Suprapubic skin (tissue), 4 donors: ENCODE measurements around the gene METTL15. TPM values are rescaled to one million over a fixed set of nuclear protein-coding genes. Genes with fewer than 3 reads are reported as not detected.
"Not testable (repeated sequence)": the region's sequence is repeated elsewhere in the genome, so short reads cannot be mapped to it uniquely, and the experiment has no call there.

Experiments
- DNase-seq, 2 donors: peaks; one replicate each; pipeline ENCODE4 v3.0.0-alpha.2; 2019; ENCODE audit warnings: low spot score in 2 of 2
- H3K27ac ChIP-seq: fragments of 200-600 bp; sonication (generic); one replicate; pipeline ENCODE4 v1.5.1; 2019
- H3K27me3 ChIP-seq: fragments of 200-600 bp; sonication (generic); one replicate; pipeline ENCODE4 v1.5.1; 2019
- H3K36me3 ChIP-seq: fragments of 200-600 bp; sonication (generic); one replicate; pipeline ENCODE4 v1.5.1; 2019
- H3K4me1 ChIP-seq: fragments of 200-600 bp; sonication (generic); one replicate; pipeline ENCODE4 v1.5.1; 2019
- H3K4me3 ChIP-seq: fragments of 200-600 bp; sonication (generic); one replicate; pipeline ENCODE4 v1.5.1; 2019; ENCODE audit warnings: mild to moderate bottlenecking
- H3K9me3 ChIP-seq: fragments of 200-600 bp; sonication (generic); one replicate; pipeline ENCODE4 v1.5.1; 2019
- CTCF ChIP-seq, 2 donors: fragments of 200-600 bp in 1 of 2; fragments of 450-650 bp in 1 of 2; sonication (generic) in 1 of 2; IDR thresholded peaks; one replicate each; pipeline ENCODE4 v1.5.1; 2016 to 2019; ENCODE audit warnings: antibody characterized with exemption in 2 of 2, mild to moderate bottlenecking in 1 of 2, moderate library complexity in 1 of 2
- EP300 ChIP-seq: sonication (generic); formaldehyde crosslinking; IDR thresholded peaks from one replicate; pipeline ENCODE4 v1.6.1; 2017; ENCODE audit warnings: antibody characterized with exemption
- POLR2A ChIP-seq, 2 donors: fragments of 450-650 bp; IDR thresholded peaks; one replicate each; pipeline ENCODE4 v1.6.1; 2017; ENCODE audit warnings: antibody characterized with exemption in 2 of 2, mild to moderate bottlenecking in 2 of 2, moderate library complexity in 2 of 2
- POLR2AphosphoS5 ChIP-seq, 3 donors: sonication (generic); formaldehyde crosslinking; IDR thresholded peaks; one replicate each; pipeline ENCODE4 v1.6.1; 2017; ENCODE audit warnings: antibody characterized with exemption in 3 of 3
- WGBS: methylation state at CpG from one replicate; pipeline ENCODE4 v1.1.5; 2018; 5-methylcytosine and 5-hydroxymethylcytosine counted together
- total RNA-seq, 4 donors: library from RNA; depleted of rRNA; stranded (reverse); fragments of >200 nt; gene quantifications; one replicate each; pipeline ENCODE4 v1.1.0, GENCODE V29; 2016

METTL15 gene
- total RNA-seq, 4 donors from 2014 or later, result 6.4 to 16.1 (median 10.2) TPM

DNA sequence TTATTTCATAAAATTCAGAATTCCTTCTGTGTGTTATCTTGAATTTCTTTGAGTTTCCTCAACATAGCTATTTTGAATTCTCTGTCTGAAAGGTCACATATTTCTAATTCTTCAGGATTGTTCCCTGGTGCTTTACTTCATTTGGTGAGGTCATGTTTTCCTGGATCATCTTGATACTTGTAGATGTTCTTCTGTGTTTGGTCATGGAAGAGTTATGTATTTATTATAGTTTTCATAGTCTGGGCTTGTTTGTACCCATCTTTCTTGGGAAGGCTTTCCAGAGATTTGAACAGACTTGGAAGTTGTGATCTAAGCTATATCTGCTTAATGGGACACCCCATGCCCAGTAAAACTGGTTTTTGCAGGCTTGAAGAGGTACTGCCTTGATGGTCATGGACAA lies 149.6 kb downstream of the METTL15 start:
- TF ChIP-seq POLR2A (IDR thresholded peaks at IDR 0.05) (no peak), POLR2AphosphoS5 (IDR thresholded peaks at IDR 0.05) (no peak), EP300 (no peak), CTCF (IDR thresholded peaks at IDR 0.05) (no peak)
- no peak for DNase-seq
- Histone ChIP-seq H3K9me3 (no peaks in the 10 kb centered on the region), H3K4me1 (no peaks in the 10 kb centered on the region), H3K36me3 (peaks cover 3% of the 10 kb centered on the region), H3K4me3 (no peak overlapping the region), H3K27me3 (no peaks in the 10 kb centered on the region), H3K27ac (no peak overlapping the region)

DNA sequence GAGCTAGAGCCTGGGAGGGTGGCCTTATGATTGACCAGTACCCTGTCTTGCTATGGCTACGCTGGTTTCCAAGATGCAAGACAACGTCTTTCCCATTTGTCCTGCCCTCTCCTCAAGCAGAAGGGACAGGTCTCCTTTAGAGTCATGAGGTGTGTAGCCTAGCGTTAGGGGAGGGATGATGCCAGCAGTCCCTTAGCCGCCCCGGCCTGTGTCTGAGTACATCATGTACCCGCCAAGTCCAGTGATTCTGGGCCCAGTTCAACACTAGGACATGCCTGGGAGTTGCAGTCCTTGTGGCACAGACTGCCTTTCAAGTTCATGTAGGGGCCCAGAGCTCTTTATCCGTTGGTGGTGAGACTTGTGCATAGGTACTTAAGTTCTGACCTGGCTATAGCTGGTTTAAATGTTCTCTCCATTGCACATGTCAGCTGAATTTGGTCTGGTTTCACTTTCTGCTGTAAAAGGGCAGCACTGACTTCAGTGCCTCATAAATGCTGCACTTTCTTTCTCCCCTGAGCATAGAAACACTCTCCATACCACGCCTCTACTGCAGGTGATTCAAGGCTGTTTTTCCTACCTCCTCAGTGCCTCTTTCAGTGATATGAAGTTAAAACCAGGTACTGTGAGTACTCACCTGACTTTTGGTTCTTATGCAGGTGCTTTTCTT lies 151.1 kb downstream of the METTL15 start:
- H3K9me3 ChIP-seq, result no peaks in the 10 kb centered on the region
- peaks cover 3% of the 10 kb centered on the region for H3K36me3 ChIP-seq
- no peak overlapping the region for H3K27ac ChIP-seq
- no peak for TF ChIP-seq EP300
- TF ChIP-seq POLR2AphosphoS5 (IDR thresholded peaks at IDR 0.05), result no peak
- no peak for TF ChIP-seq CTCF (IDR thresholded peaks at IDR 0.05)
- TF ChIP-seq POLR2A (IDR thresholded peaks at IDR 0.05), result no peak
- H3K4me1 ChIP-seq, result no peaks in the 10 kb centered on the region
- no peak overlapping the region for H3K4me3 ChIP-seq
- WGBS, result 96% methylated on average over 7 of the region's 8 CpGs
- no peaks in the 10 kb centered on the region for H3K27me3 ChIP-seq
- DNase-seq, result no peak

- Histone ChIP-seq H3K4me1 (no peaks in the 10 kb centered on the region), H3K4me3 (no peak overlapping the region), H3K9me3 (no peaks in the 10 kb centered on the region), H3K27ac (no peak overlapping the region), H3K36me3 (no peaks in the 10 kb centered on the region), H3K27me3 (no peaks in the 10 kb centered on the region)
- WGBS, result 89% methylated on average over 3 of the region's 3 CpGs
- no peak for DNase-seq
- TF ChIP-seq POLR2AphosphoS5 (IDR thresholded peaks at IDR 0.05) (no peak), POLR2A (IDR thresholded peaks at IDR 0.05) (no peak)
Observed at GRCh38 chr11:28268925-28269324, 160.7 kb downstream of the METTL15 start.

- 88% methylated on average over 1 of the region's 1 CpG for WGBS
- DNase-seq, result no peak
Observed at GRCh38 chr11:28269586-28269985, 161.4 kb downstream of the METTL15 start.

DNA sequence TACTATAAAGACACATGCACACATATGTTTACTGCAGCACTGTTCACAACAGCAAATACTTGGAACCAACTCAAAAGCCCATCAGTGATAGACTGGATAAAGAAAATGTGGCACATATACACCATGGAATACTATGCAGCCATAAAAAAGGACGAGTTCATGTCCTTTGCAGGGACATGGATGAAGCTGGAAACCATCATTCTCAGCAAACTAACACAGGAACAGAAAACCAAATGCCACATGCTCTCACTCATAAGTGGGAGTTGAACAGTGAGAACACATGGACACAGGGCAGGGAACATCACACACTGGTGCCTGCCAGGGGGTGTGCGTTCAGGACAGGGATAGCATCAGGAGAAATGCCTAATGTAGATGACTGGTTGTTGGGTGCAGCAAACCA lies 164.1 kb downstream of the METTL15 start:
- H3K27ac ChIP-seq, DNase-seq, H3K4me3 ChIP-seq, H3K27me3 ChIP-seq, H3K36me3 ChIP-seq, H3K4me1 ChIP-seq, H3K9me3 ChIP-seq: not testable (repeated sequence)
- WGBS, result 96% methylated on average over 2 of the region's 2 CpGs

More at GRCh38 chr11:28269586-28269985, 161.4 kb downstream of the METTL15 start:
- H3K4me3 ChIP-seq, result no peak overlapping the region
- no peaks in the 10 kb centered on the region for H3K36me3 ChIP-seq
- H3K4me1 ChIP-seq, result no peaks in the 10 kb centered on the region
- no peaks in the 10 kb centered on the region for H3K27me3 ChIP-seq
- TF ChIP-seq CTCF (IDR thresholded peaks at IDR 0.05) (no peak), POLR2AphosphoS5 (IDR thresholded peaks at IDR 0.05) (no peak), POLR2A (IDR thresholded peaks at IDR 0.05) (no peak), EP300 (no peak)
- no peak overlapping the region for H3K27ac ChIP-seq
- H3K9me3 ChIP-seq, result no peaks in the 10 kb centered on the region

GRCh38 chr11:28274216-28274615 lies 166.0 kb downstream of the METTL15 start:
- Histone ChIP-seq H3K36me3 (no peaks in the 10 kb centered on the region), H3K9me3 (no peaks in the 10 kb centered on the region), H3K4me3 (no peak overlapping the region), H3K27me3 (no peaks in the 10 kb centered on the region), H3K27ac (no peak overlapping the region), H3K4me1 (no peaks in the 10 kb centered on the region)
- DNase-seq, result no peak
- TF ChIP-seq EP300 (no peak), POLR2A (IDR thresholded peaks at IDR 0.05) (no peak), CTCF (IDR thresholded peaks at IDR 0.05) (no peak), POLR2AphosphoS5 (IDR thresholded peaks at IDR 0.05) (no peak)
